ENCODE data around the gene ATP23. TPM values are rescaled to one million over a fixed set of nuclear protein-coding genes. Genes with fewer than 3 reads are reported as not detected.

ATP23 gene
- total and polyA plus RNA-seq, 4 donors = 2.8 to 7.1 (median 4.5) TPM

DNA sequence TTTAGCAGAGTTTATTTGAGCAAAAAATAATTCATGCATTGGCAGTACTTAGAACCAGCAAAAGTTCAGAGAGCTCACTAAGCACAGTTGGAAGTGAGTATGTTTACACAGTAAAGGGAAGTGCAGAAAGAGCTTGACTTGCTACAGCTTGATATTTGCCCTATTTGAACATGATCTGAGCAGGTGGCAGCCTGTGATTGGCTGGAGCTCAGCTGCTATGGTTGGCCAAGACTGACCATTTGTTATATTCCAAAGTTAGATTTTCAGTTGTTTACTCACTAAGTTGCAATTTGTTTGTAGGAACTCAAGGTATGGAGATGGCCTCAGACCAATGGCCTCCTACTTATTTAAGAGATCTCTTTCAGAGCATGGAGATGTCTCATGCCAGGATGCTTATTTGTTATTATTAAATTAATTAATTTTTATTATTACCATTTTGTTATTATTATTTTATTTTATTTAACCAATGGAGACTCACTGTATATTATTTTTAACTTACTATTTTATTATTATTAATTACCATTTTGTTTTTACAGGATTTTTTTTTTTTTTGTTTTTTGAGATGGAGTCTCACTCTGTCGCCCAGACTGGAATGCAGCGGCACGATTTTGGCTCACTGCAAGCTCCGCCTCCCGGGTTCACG is 49.0 kb downstream of the ATP23 start:
- Histone ChIP-seq H3K27ac (ENCODE audit: low read depth in 1 of 2, low read length in 2 of 2) (no peak overlapping the region), H3K4me1 (ENCODE audit: control insufficient read depth in 4 of 4, insufficient read depth in 4 of 4, low read length in 3 of 4) (no peaks in the 10 kb centered on the region), H3K4me3 (ENCODE audit: low read depth in 1 of 3, low read length in 3 of 3) (no peak overlapping the region), H3K9ac (ENCODE audit: low read depth in 1 of 2, low read length in 2 of 2) (no peak overlapping the region), H3K36me3 (ENCODE audit: control insufficient read depth in 4 of 4, insufficient read depth in 3 of 4, low read depth in 1 of 4, low read length in 3 of 4) (no peaks in the 10 kb centered on the region), H3K9me3 (ENCODE audit: control insufficient read depth in 4 of 4, low read length in 3 of 4) (no peaks in the 10 kb centered on the region), H3K27me3 (ENCODE audit: control insufficient read depth in 4 of 4, insufficient read depth in 4 of 4, low read length in 3 of 4) (no peaks in the 10 kb centered on the region)
- TF ChIP-seq FOXA1 (IDR thresholded peaks at IDR 0.05) (no peak), FOXA2 (IDR thresholded peaks at IDR 0.05) (no peak), JUND (IDR thresholded peaks at IDR 0.05) (no peak), SP1 (IDR thresholded peaks at IDR 0.05) (no peak), RXRA (IDR thresholded peaks at IDR 0.05) (no peak), GABPA (IDR thresholded peaks at IDR 0.05 in 1 of 2, conservative IDR thresholded peaks at IDR 0.05 in 1 of 2) (no peak), TAF1 (conservative IDR thresholded peaks at IDR 0.05) (no peak), YY1 (IDR thresholded peaks at IDR 0.05) (no peak), HNF4A (conservative IDR thresholded peaks at IDR 0.05) (no peak)
- TF ChIP-seq, protein P1, sequence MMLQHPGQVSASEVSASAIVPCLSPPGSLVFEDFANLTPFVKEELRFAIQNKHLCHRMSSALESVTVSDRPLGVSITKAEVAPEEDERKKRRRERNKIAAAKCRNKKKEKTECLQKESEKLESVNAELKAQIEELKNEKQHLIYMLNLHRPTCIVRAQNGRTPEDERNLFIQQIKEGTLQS (IDR thresholded peaks at IDR 0.05) = no peak
- TF ChIP-seq, protein P2, sequence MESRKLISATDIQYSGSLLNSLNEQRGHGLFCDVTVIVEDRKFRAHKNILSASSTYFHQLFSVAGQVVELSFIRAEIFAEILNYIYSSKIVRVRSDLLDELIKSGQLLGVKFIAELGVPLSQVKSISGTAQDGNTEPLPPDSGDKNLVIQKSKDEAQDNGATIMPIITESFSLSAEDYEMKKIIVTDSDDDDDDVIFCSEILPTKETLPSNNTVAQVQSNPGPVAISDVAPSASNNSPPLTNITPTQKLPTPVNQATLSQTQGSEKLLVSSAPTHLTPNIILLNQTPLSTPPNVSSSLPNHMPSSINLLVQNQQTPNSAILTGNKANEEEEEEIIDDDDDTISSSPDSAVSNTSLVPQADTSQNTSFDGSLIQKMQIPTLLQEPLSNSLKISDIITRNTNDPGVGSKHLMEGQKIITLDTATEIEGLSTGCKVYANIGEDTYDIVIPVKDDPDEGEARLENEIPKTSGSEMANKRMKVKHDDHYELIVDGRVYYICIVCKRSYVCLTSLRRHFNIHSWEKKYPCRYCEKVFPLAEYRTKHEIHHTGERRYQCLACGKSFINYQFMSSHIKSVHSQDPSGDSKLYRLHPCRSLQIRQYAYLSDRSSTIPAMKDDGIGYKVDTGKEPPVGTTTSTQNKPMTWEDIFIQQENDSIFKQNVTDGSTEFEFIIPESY (IDR thresholded peaks at IDR 0.05) = no peak
- TF ChIP-seq, protein P3, sequence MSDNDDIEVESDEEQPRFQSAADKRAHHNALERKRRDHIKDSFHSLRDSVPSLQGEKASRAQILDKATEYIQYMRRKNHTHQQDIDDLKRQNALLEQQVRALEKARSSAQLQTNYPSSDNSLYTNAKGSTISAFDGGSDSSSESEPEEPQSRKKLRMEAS (IDR thresholded peaks at IDR 0.05) = no peak
- TF ChIP-seq, protein P4, sequence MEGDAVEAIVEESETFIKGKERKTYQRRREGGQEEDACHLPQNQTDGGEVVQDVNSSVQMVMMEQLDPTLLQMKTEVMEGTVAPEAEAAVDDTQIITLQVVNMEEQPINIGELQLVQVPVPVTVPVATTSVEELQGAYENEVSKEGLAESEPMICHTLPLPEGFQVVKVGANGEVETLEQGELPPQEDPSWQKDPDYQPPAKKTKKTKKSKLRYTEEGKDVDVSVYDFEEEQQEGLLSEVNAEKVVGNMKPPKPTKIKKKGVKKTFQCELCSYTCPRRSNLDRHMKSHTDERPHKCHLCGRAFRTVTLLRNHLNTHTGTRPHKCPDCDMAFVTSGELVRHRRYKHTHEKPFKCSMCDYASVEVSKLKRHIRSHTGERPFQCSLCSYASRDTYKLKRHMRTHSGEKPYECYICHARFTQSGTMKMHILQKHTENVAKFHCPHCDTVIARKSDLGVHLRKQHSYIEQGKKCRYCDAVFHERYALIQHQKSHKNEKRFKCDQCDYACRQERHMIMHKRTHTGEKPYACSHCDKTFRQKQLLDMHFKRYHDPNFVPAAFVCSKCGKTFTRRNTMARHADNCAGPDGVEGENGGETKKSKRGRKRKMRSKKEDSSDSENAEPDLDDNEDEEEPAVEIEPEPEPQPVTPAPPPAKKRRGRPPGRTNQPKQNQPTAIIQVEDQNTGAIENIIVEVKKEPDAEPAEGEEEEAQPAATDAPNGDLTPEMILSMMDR (IDR thresholded peaks at IDR 0.05; ENCODE audit: low read depth, low read length, missing input control) = no peak
- DNase-seq (ENCODE audit: low spot score) = no peak
- 93% methylated on average over 6 of the region's 6 CpGs for WGBS

GRCh38 chr12:57992001-57992400 is 50.6 kb downstream of the ATP23 start:
- WGBS = 76% methylated on average over 2 of the region's 2 CpGs
- no peak overlapping the region for H3K4me3 ChIP-seq (ENCODE audit: low read depth in 1 of 3, low read length in 3 of 3)
- H3K9me3 ChIP-seq (ENCODE audit: control insufficient read depth in 4 of 4, low read length in 3 of 4) = peaks cover under 1 to 6% (median 3%) of the 10 kb centered on the region in 4 donors
- no peak overlapping the region for H3K9ac ChIP-seq (ENCODE audit: low read depth in 1 of 2, low read length in 2 of 2)
- no peaks in the 10 kb centered on the region for H3K27me3 ChIP-seq (ENCODE audit: control insufficient read depth in 4 of 4, insufficient read depth in 4 of 4, low read length in 3 of 4)
- TF ChIP-seq RAD21 (IDR thresholded peaks at IDR 0.05) (no peak), GABPA (IDR thresholded peaks at IDR 0.05 in 1 of 2, conservative IDR thresholded peaks at IDR 0.05 in 1 of 2) (no peak), FOXA2 (IDR thresholded peaks at IDR 0.05) (no peak), RXRA (IDR thresholded peaks at IDR 0.05) (no peak), TAF1 (conservative IDR thresholded peaks at IDR 0.05) (no peak)
- H3K4me1 ChIP-seq (ENCODE audit: control insufficient read depth in 4 of 4, insufficient read depth in 4 of 4, low read length in 3 of 4) = no peaks in the 10 kb centered on the region
- no peak for DNase-seq (ENCODE audit: low spot score)
- no peaks in the 10 kb centered on the region for H3K36me3 ChIP-seq (ENCODE audit: control insufficient read depth in 4 of 4, insufficient read depth in 3 of 4, low read depth in 1 of 4, low read length in 3 of 4)
- H3K27ac ChIP-seq (ENCODE audit: low read depth in 1 of 2, low read length in 2 of 2) = no peak overlapping the region
